ENCODE data around the gene MAST4.
A peak's percentile ranks its signal among the peaks of the same experiment; 100 is the strongest.
"Not testable (repeated sequence)": the region's sequence is repeated elsewhere in the genome, so short reads cannot be mapped to it uniquely, and the experiment has no call there.

MAST4 gene

GRCh38 chr5:66805514-66806430, 209.6 kb downstream of the MAST4 start:
- no peak for DNase-seq (ENCODE audit: low read depth in 2 of 3, low spot score in 1 of 3)

GRCh38 chr5:66807743-66808142, 211.6 kb downstream of the MAST4 start:
- DNase-seq (ENCODE audit: low read depth in 2 of 3, low spot score in 1 of 3): no peak

- no peak for DNase-seq (ENCODE audit: low read depth in 2 of 3, low spot score in 1 of 3)
Measured at GRCh38 chr5:66808663-66809062, 212.5 kb downstream of the MAST4 start.

GRCh38 chr5:66810151-66810550, 214.0 kb downstream of the MAST4 start:
- DNase-seq (ENCODE audit: low read depth in 2 of 3, low spot score in 1 of 3): no peak

- no peak for DNase-seq (ENCODE audit: low read depth in 2 of 3, low spot score in 1 of 3)
Measured at GRCh38 chr5:66810848-66811261, 214.7 kb downstream of the MAST4 start.

GRCh38 chr5:66812291-66812690, 216.1 kb downstream of the MAST4 start:
- no peak for DNase-seq (ENCODE audit: low read depth in 2 of 3, low spot score in 1 of 3)

GRCh38 chr5:66813306-66813705, 217.1 kb downstream of the MAST4 start:
- no peak for DNase-seq (ENCODE audit: low read depth in 2 of 3, low spot score in 1 of 3)

- peak; percentile 20 to 59 (median 30) for DNase-seq (ENCODE audit: low read depth in 2 of 3, low spot score in 1 of 3)
Measured at GRCh38 chr5:66814146-66814991, 218.2 kb downstream of the MAST4 start.

GRCh38 chr5:66818304-66818934, 222.2 kb downstream of the MAST4 start:
- no peak for DNase-seq (ENCODE audit: low read depth in 2 of 3, low spot score in 1 of 3)

GRCh38 chr5:66818935-66819328, 222.7 kb downstream of the MAST4 start:
- no peak for DNase-seq (ENCODE audit: low read depth in 2 of 3, low spot score in 1 of 3)

- DNase-seq (ENCODE audit: low read depth in 2 of 3, low spot score in 1 of 3): no peak
Measured at GRCh38 chr5:66820630-66821207, 224.5 kb downstream of the MAST4 start.

- peak; percentile 28 to 33 (median 29) for DNase-seq (ENCODE audit: low read depth in 2 of 3, low spot score in 1 of 3)
Measured at GRCh38 chr5:66821688-66822429, 225.7 kb downstream of the MAST4 start.

GRCh38 chr5:66822906-66823305, 226.7 kb downstream of the MAST4 start:
- DNase-seq (ENCODE audit: low read depth in 2 of 3, low spot score in 1 of 3): not testable (repeated sequence)

- no peak for DNase-seq (ENCODE audit: low read depth in 2 of 3, low spot score in 1 of 3)
Measured at GRCh38 chr5:66824476-66824875, 228.3 kb downstream of the MAST4 start.

- no peak for DNase-seq (ENCODE audit: low read depth in 2 of 3, low spot score in 1 of 3)
Measured at GRCh38 chr5:66826263-66826662, 230.1 kb downstream of the MAST4 start.

- DNase-seq (ENCODE audit: low read depth in 2 of 3, low spot score in 1 of 3): no peak
Measured at GRCh38 chr5:66826696-66827095, 230.5 kb downstream of the MAST4 start.

- DNase-seq (ENCODE audit: low read depth in 2 of 3, low spot score in 1 of 3): no peak
Measured at GRCh38 chr5:66828046-66828547, 231.9 kb downstream of the MAST4 start.

- peak; percentile 28 to 42 (median 33) for DNase-seq (ENCODE audit: low read depth in 2 of 3, low spot score in 1 of 3)
Measured at GRCh38 chr5:66828548-66829357, 232.6 kb downstream of the MAST4 start.

- no peak for DNase-seq (ENCODE audit: low read depth in 2 of 3, low spot score in 1 of 3)
Measured at GRCh38 chr5:66829358-66829674, 233.1 kb downstream of the MAST4 start.

GRCh38 chr5:66829826-66830225, 233.6 kb downstream of the MAST4 start:
- no peak for DNase-seq (ENCODE audit: low read depth in 2 of 3, low spot score in 1 of 3)

All from stimulated activated CD4-positive, alpha-beta T cell treated with anti-CD3 and anti-CD28 coated beads, Interleukin-12 subunit alpha, Interleukin-12 subunit beta, amount 100 ng/mL, for 48 hours (primary cell).